OCI-LY1 (cell line): ENCODE results near the gene CLEC4D.
"Not testable (repeated sequence)": the region's sequence is repeated elsewhere in the genome, so short reads cannot be mapped to it uniquely, and the experiment has no call there.

Source experiments
- EZH2 ChIP-seq: fragments of 200-600 bp; sonication (generic), shearing (Covaris generic); IDR thresholded peaks from 2 replicates; pipeline ENCODE4 v1.8.0; 2017; ENCODE audit warnings: borderline replicate concordance, mixed run types, mild to moderate bottlenecking, antibody characterized with exemption, low read length, moderate library complexity, mixed read lengths
- TF ChIP-seq, protein P1 (sequence below): fragments of 200-600 bp; sonication (generic), shearing (Covaris generic); IDR thresholded peaks from 2 replicates; pipeline ENCODE4 v1.5.1; 2017; ENCODE audit warnings: mild to moderate bottlenecking, antibody characterized with exemption, low read length, moderate library complexity, mixed read lengths

DNA sequence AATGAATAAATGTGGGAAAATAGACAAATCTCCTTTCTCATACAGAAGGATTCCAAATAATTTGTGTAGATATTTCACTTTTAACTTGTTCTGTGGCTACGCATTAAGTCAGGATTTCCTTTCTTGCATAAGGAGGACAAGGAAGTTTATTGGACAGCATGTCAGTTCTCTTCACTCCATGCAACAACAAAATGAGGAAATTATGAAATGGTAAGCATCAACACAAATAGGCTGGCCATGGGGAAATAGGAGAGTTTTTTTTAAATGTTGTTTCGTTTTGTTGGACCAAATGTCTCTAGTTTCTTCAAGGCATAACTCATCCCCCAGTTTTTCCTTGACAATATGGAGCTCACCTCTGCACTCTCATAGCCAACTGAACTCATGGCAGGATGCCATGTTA is 52.7 kb downstream of the CLEC4D start:
- TF ChIP-seq, protein P1, sequence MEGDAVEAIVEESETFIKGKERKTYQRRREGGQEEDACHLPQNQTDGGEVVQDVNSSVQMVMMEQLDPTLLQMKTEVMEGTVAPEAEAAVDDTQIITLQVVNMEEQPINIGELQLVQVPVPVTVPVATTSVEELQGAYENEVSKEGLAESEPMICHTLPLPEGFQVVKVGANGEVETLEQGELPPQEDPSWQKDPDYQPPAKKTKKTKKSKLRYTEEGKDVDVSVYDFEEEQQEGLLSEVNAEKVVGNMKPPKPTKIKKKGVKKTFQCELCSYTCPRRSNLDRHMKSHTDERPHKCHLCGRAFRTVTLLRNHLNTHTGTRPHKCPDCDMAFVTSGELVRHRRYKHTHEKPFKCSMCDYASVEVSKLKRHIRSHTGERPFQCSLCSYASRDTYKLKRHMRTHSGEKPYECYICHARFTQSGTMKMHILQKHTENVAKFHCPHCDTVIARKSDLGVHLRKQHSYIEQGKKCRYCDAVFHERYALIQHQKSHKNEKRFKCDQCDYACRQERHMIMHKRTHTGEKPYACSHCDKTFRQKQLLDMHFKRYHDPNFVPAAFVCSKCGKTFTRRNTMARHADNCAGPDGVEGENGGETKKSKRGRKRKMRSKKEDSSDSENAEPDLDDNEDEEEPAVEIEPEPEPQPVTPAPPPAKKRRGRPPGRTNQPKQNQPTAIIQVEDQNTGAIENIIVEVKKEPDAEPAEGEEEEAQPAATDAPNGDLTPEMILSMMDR = not testable (repeated sequence)
- TF ChIP-seq EZH2 = not testable (repeated sequence)
